IMR-90 (cell line): ENCODE measurements around the gene CSNK2A3. TPM values are rescaled to one million over a fixed set of nuclear protein-coding genes. Genes with fewer than 3 reads are reported as not detected.

Experiments used
- ATAC-seq: fragments of 200-7000 bp; cut with Tn5 transposase; 2 replicates; pipeline ENCODE4 v1.9.1; 2020; ENCODE audit warnings: low read depth, mild to moderate bottlenecking, moderate library complexity
- BruUV-seq: library from RNA; stranded (reverse); fragments of 400-500 nt; replicated peaks from 2 replicates; lab custom pipeline; 2021; lab: Mats Ljungman, UMichigan
- CTCF ChIA-PET: fragments of 300-600 bp; formaldehyde crosslinking; extraction: SDS; loops from one replicate; lab custom pipeline; 2021; ENCODE audit warnings: antibody characterized with exemption; lab: Yijun Ruan, JAX
- POLR2A ChIA-PET: fragments of 300-600 bp; sonication (Branson Sonifier 250); formaldehyde crosslinking; loops from one replicate; lab custom pipeline; 2022; ENCODE audit warnings: antibody characterized with exemption; ENCODE audit not compliant: unreplicated experiment; lab: Charles Lee
- DNase-seq: peaks from one replicate; pipeline ENCODE4 v3.0.0; 2013
- H2AFZ ChIP-seq: replicated peaks from 2 replicates; pipeline ENCODE3; 2013; ENCODE audit warnings: low read length, mild to moderate bottlenecking; ENCODE audit not compliant: poor library complexity
- H2AK5ac ChIP-seq: 2 replicates; pipeline ENCODE4 v1.6.1; 2013; ENCODE audit warnings: low read depth, low read length, inconsistent platforms
- H2AK9ac ChIP-seq: replicated peaks from 2 replicates; pipeline ENCODE3; 2013; ENCODE audit warnings: mild to moderate bottlenecking, low read depth, low read length, moderate library complexity; ENCODE audit not compliant: poor library complexity
- H2BK120ac ChIP-seq: 2 replicates; pipeline ENCODE4 v1.6.1; 2013; ENCODE audit warnings: low read depth, low read length, inconsistent platforms
- H2BK15ac ChIP-seq: 3 replicates; pipeline ENCODE4 v1.6.1; 2013; ENCODE audit warnings: low read depth, low read length, inconsistent platforms
- H2BK20ac ChIP-seq: 2 replicates; pipeline ENCODE4 v1.6.1; 2013; ENCODE audit warnings: low read depth, mild to moderate bottlenecking, inconsistent platforms, low read length, moderate library complexity
- H2BK5ac ChIP-seq: 2 replicates; pipeline ENCODE4 v1.6.1; 2013; ENCODE audit warnings: mild to moderate bottlenecking, low read depth, low read length, inconsistent platforms; ENCODE audit not compliant: poor library complexity, severe bottlenecking
- H3K14ac ChIP-seq: replicated peaks from 2 replicates; pipeline ENCODE4 v1.6.1; 2013; ENCODE audit warnings: low read depth, low read length, inconsistent platforms
- H3K18ac ChIP-seq: 2 replicates; pipeline ENCODE4 v1.6.1; 2013; ENCODE audit warnings: low read depth, low read length, control low read depth
- H3K23ac ChIP-seq: 2 replicates; pipeline ENCODE4 v1.6.1; 2013; ENCODE audit warnings: low read depth, low read length, inconsistent platforms
- H3K27ac ChIP-seq: 2 replicates; pipeline ENCODE4 v1.5.1; 2013; ENCODE audit warnings: mild to moderate bottlenecking, control low read depth, low read length; ENCODE audit not compliant: insufficient read depth
- H3K27me3 ChIP-seq: 2 replicates; pipeline ENCODE4 v1.6.1; 2013; ENCODE audit warnings: low read length; ENCODE audit not compliant: control insufficient read depth, insufficient read depth
- H3K36me3 ChIP-seq: 2 replicates; pipeline ENCODE4 v1.6.1; 2013; ENCODE audit warnings: low read length, mixed read lengths; ENCODE audit not compliant: control insufficient read depth, insufficient read depth
- H3K4ac ChIP-seq: 2 replicates; pipeline ENCODE4 v1.6.1; 2013; ENCODE audit warnings: low read depth, low read length, inconsistent platforms
- H3K4me1 ChIP-seq: 2 replicates; pipeline ENCODE4 v1.6.1; 2013; ENCODE audit warnings: low read length, mixed read lengths; ENCODE audit not compliant: control insufficient read depth, insufficient read depth
- H3K4me2 ChIP-seq: 2 replicates; pipeline ENCODE4 v1.6.1; 2013; ENCODE audit warnings: low read depth, mild to moderate bottlenecking, control low read depth, low read length, moderate library complexity
- H3K4me3 ChIP-seq: 2 replicates; pipeline ENCODE4 v1.5.1; 2013; ENCODE audit warnings: low read depth, mild to moderate bottlenecking, control low read depth, low read length, moderate library complexity; ENCODE audit not compliant: insufficient read depth
- H3K56ac ChIP-seq: 2 replicates; pipeline ENCODE4 v1.6.1; 2013; ENCODE audit warnings: low read length, inconsistent platforms; ENCODE audit not compliant: insufficient read depth; ENCODE audit errors: extremely low read depth
- H3K79me1 ChIP-seq, 2 experiments: 2 replicates each; pipeline ENCODE4 v1.6.1; 2013; ENCODE audit warnings: low read length in 2 of 2, inconsistent platforms in 1 of 2, low read depth in 1 of 2
- H3K9ac ChIP-seq: 2 replicates; pipeline ENCODE4 v1.6.1; 2013; ENCODE audit warnings: low read depth, low read length, control low read depth
- H3K9me1 ChIP-seq: 2 replicates; pipeline ENCODE4 v1.6.1; 2013; ENCODE audit warnings: low read length, inconsistent platforms; ENCODE audit not compliant: insufficient read depth
- H3K9me3 ChIP-seq: 2 replicates; pipeline ENCODE4 v1.6.1; 2013; ENCODE audit warnings: low read length; ENCODE audit not compliant: control insufficient read depth, insufficient read depth
- H4K20me1 ChIP-seq: 2 replicates; pipeline ENCODE4 v1.6.1; 2013; ENCODE audit warnings: low read length, inconsistent platforms; ENCODE audit not compliant: insufficient read depth
- H4K5ac ChIP-seq: 2 replicates; pipeline ENCODE4 v1.6.1; 2013; ENCODE audit warnings: mild to moderate bottlenecking, low read depth, low read length, control low read depth
- H4K8ac ChIP-seq, 2 experiments: 2 replicates each; pipeline ENCODE4 v1.6.1; 2013; ENCODE audit warnings: low read depth in 2 of 2, low read length in 2 of 2, control low read depth in 1 of 2, inconsistent platforms in 1 of 2
- H4K91ac ChIP-seq: 2 replicates; pipeline ENCODE4 v1.6.1; 2013; ENCODE audit warnings: low read depth, low read length, inconsistent platforms; ENCODE audit not compliant: insufficient read depth
- CEBPB ChIP-seq: IDR thresholded peaks from 2 replicates; pipeline ENCODE4 v1.6.1; 2012; ENCODE audit warnings: low read depth, low read length, improper control_type of control experiment
- MAFK ChIP-seq: IDR thresholded peaks from 2 replicates; pipeline ENCODE4 v1.6.1; 2012; ENCODE audit warnings: low read depth, low read length, improper control_type of control experiment
- MXI1 ChIP-seq: IDR thresholded peaks from 2 replicates; pipeline ENCODE4 v1.6.1; 2012; ENCODE audit warnings: low read depth, mild to moderate bottlenecking, low read length, moderate library complexity, borderline replicate concordance
- POLR2A ChIP-seq: IDR thresholded peaks from 2 replicates; pipeline ENCODE4 v1.6.1; 2012; ENCODE audit warnings: mild to moderate bottlenecking, low read depth, low read length
- RAD21 ChIP-seq: IDR thresholded peaks from 2 replicates; pipeline ENCODE4 v1.6.1; 2012; ENCODE audit warnings: low read length, improper control_type of control experiment
- USF2 ChIP-seq: fragments of 150-350 bp; IDR thresholded peaks from 2 replicates; pipeline ENCODE4 v1.6.1; 2017; ENCODE audit warnings: mild to moderate bottlenecking, antibody characterized with exemption, low read length, low read depth
- WGBS, 2 experiments: methylation state at CpG; one replicate each; pipeline versions ENCODE4 v1.1.5 to v1.1.7; 2013; ENCODE audit warnings: missing lambda C conversion rate in 2 of 2; ENCODE audit not compliant: insufficient read length in 1 of 2; ENCODE audit errors: extremely low coverage in 2 of 2; 5-methylcytosine and 5-hydroxymethylcytosine counted together
- dilution Hi-C: fragments of 300-500 bp; cut with HindIII; formaldehyde crosslinking; loops from one replicate; pipeline ENCODE4 v1.14.3; 2018; ENCODE audit warnings: low sequenced_read_pairs; ENCODE audit not compliant: unreplicated experiment
- in situ Hi-C: fragments of 300-500 bp; cut with MboI; formaldehyde crosslinking; loops from 3 replicates; pipeline ENCODE4 v1.14.3; 2019; ENCODE audit warnings: low sequenced_read_pairs, inconsistent platforms, mixed read lengths
- intact Hi-C: fragments of 100-400 bp; cut with micrococcal nuclease; formaldehyde crosslinking; loops from 2 replicates; pipeline ENCODE4 v1.10.0; 2022
- polyA plus RNA-seq, 3 experiments: library from polyadenylated mRNA; depleted of rRNA; stranded (reverse); fragments of >200 nt; gene quantifications; 2 replicates each; pipeline ENCODE4 v1.2.3, GENCODE V29; 2012; ENCODE audit warnings: low replicate concordance in 1 of 3
- total RNA-seq: library from RNA; depleted of rRNA; stranded (reverse); fragments of >200 nt; gene quantifications from 2 replicates; pipeline ENCODE4 v1.2.3, GENCODE V29; 2012

The CSNK2A3 gene
- total and polyA plus RNA-seq, 2 of the 4 experiments (the other 2 are of a cell fraction) = 1.2 to 3.2 TPM

GRCh38 chr11:11374358-11375148 is 21.5 kb upstream of the CSNK2A3 start:
- H3K27me3 ChIP-seq = peaks cover 3% of the 10 kb centered on the region; the same call in 1 of the 2 replicates
- intact Hi-C loops (no loop called here), in situ Hi-C loops (no loop called here), dilution Hi-C loops (no loop called here)
- H3K79me1 ChIP-seq = no peaks in the 10 kb centered on the region
- DNase-seq (no peak), ATAC-seq (no peak)
- no peak overlapping the region for H2AFZ ChIP-seq
- no peak overlapping the region for H3K23ac ChIP-seq
- 86% methylated on average over 2 of the region's 7 CpGs; no CpG with 5 or more reads in 1 of the 2 experiments for WGBS, 2 experiments
- no peaks in the 10 kb centered on the region for H3K9me1 ChIP-seq
- H4K8ac ChIP-seq = no peak overlapping the region
- ChIA-PET POLR2A (no interaction called here), CTCF (interaction anchor here (0.7 kb wide), 1 partner anchor 12 kb away, joined by 3 read pairs; no protein-coding TSS in a partner anchor)
- no peaks in the 10 kb centered on the region for H3K9me3 ChIP-seq
- H2BK5ac ChIP-seq = no peak overlapping the region
- no peak overlapping the region for H4K91ac ChIP-seq
- H3K14ac ChIP-seq = no peak overlapping the region
- H2BK15ac ChIP-seq = no peak overlapping the region
- H2AK9ac ChIP-seq = no peak overlapping the region
- BruUV-seq = no TSS peak
- no peak overlapping the region for H2BK120ac ChIP-seq
- no peak overlapping the region for H3K56ac ChIP-seq
- H3K4me1 ChIP-seq = no peaks in the 10 kb centered on the region
- no peak overlapping the region for H3K9ac ChIP-seq
- H3K4ac ChIP-seq = no peak overlapping the region
- TF ChIP-seq USF2 (no peak), MAFK (no peak), POLR2A (no peak), RAD21 (no peak), MXI1 (no peak), CEBPB (no peak)
- H3K18ac ChIP-seq = no peak overlapping the region
- H3K4me3 ChIP-seq = no peak overlapping the region
- H3K27ac ChIP-seq = no peak overlapping the region
- H4K20me1 ChIP-seq = no peaks in the 10 kb centered on the region
- no peak overlapping the region for H2BK20ac ChIP-seq
- H3K4me2 ChIP-seq = no peak overlapping the region
- H4K5ac ChIP-seq = no peak overlapping the region
- no peaks in the 10 kb centered on the region for H3K36me3 ChIP-seq
- H2AK5ac ChIP-seq = no peak overlapping the region
